Choroid plexus epithelial cell (primary cell): ENCODE measurements around the gene DPF3.

Experiments
- DNase-seq: peaks from one replicate; pipeline ENCODE4 v3.0.0-alpha.2; 2010; ENCODE audit warnings: low read depth
- H3K4me3 ChIP-seq: 2 replicates; pipeline ENCODE4 v1.5.1; 2011; ENCODE audit warnings: low read depth, mild to moderate bottlenecking, control low read depth, low read length, moderate library complexity
- CTCF ChIP-seq: conservative IDR thresholded peaks from 2 replicates; pipeline ENCODE4 v1.5.1; 2011; ENCODE audit warnings: low read depth, mild to moderate bottlenecking, control low read depth, inconsistent platforms, low read length, moderate library complexity

Gene DPF3

GRCh38 chr14:72822946-72823611 is 70.8 kb downstream of the DPF3 start:
- no peak for TF ChIP-seq CTCF
- H3K4me3 ChIP-seq, result no peak overlapping the region
- no peak for DNase-seq

GRCh38 chr14:72818998-72819397 is 74.9 kb downstream of the DPF3 start:
- TF ChIP-seq CTCF, result no peak
- no peak overlapping the region for H3K4me3 ChIP-seq
- DNase-seq, result no peak

- H3K4me3 ChIP-seq, result no peak overlapping the region
- DNase-seq, result no peak
- no peak for TF ChIP-seq CTCF
Measured at GRCh38 chr14:72816287-72816686, 77.6 kb downstream of the DPF3 start.

- no peak for TF ChIP-seq CTCF
- no peak for DNase-seq
- no peak overlapping the region for H3K4me3 ChIP-seq
Measured at GRCh38 chr14:72815430-72815829, 78.5 kb downstream of the DPF3 start.

- TF ChIP-seq CTCF, result no peak
- no peak for DNase-seq
- no peak overlapping the region for H3K4me3 ChIP-seq
Measured at GRCh38 chr14:72812292-72812851, 81.5 kb downstream of the DPF3 start.

GRCh38 chr14:72810201-72810600 is 83.7 kb downstream of the DPF3 start:
- no peak overlapping the region for H3K4me3 ChIP-seq
- TF ChIP-seq CTCF, result no peak
- DNase-seq, result no peak

GRCh38 chr14:72809063-72809462 is 84.8 kb downstream of the DPF3 start:
- H3K4me3 ChIP-seq, result no peak overlapping the region
- no peak for TF ChIP-seq CTCF
- no peak for DNase-seq
